ENCODE measurements around the gene NEIL3. TPM values are rescaled to one million over a fixed set of nuclear protein-coding genes. Genes with fewer than 3 reads are reported as not detected.

Gene NEIL3
- total and polyA plus RNA-seq, 10 of the 15 experiments (the other 5 are each of a cell fraction or from before 2014, with no cell fraction given) = 3.0 to 13.8 (median 8.9) TPM

DNA sequence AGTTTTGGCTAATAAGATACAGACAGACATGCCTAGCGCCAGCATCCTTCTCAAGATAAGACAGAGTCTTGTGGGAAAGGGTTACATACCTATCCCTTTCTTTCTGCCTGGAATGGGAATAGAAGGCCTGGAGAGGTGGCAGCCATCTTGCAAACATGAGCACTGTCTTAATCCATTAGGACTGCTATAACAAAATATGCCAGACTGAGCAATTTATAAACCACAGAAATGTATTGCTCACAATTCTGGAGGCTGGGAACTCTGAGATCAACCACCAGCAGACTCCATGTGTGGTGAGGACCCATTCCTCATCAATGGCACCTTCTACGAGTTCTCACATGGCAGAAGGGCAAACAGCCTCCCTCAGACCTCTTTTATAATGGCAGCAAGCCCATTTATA, 26.5 kb upstream of the NEIL3 start:
- CTCF ChIA-PET = interaction anchor here (1.5 kb wide), 1 partner anchor 33 kb away, joined by 3 read pairs; no protein-coding TSS in a partner anchor
- H3K4me2 ChIP-seq (ENCODE audit: control insufficient read depth, insufficient read depth) = no peak overlapping the region
- in situ Hi-C loops (cut with MboI) (no loop called here), intact Hi-C loops (cut with micrococcal nuclease; ENCODE audit: unreplicated experiment) (no loop called here)
- no peak for TF ChIP-seq RAD21 (IDR thresholded peaks at IDR 0.05; ENCODE audit: insufficient read depth, low read depth, low read length)
- TF ChIP-seq, protein P1, sequence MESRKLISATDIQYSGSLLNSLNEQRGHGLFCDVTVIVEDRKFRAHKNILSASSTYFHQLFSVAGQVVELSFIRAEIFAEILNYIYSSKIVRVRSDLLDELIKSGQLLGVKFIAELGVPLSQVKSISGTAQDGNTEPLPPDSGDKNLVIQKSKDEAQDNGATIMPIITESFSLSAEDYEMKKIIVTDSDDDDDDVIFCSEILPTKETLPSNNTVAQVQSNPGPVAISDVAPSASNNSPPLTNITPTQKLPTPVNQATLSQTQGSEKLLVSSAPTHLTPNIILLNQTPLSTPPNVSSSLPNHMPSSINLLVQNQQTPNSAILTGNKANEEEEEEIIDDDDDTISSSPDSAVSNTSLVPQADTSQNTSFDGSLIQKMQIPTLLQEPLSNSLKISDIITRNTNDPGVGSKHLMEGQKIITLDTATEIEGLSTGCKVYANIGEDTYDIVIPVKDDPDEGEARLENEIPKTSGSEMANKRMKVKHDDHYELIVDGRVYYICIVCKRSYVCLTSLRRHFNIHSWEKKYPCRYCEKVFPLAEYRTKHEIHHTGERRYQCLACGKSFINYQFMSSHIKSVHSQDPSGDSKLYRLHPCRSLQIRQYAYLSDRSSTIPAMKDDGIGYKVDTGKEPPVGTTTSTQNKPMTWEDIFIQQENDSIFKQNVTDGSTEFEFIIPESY (IDR thresholded peaks at IDR 0.05) = no peak
- TF ChIP-seq TCF7 (IDR thresholded peaks at IDR 0.05; ENCODE audit: borderline replicate concordance) = no peak
- no peak for TF ChIP-seq NFYB (IDR thresholded peaks at IDR 0.05; ENCODE audit: insufficient read depth, low read depth, low read length)
- no peak for TF ChIP-seq MTA2 (IDR thresholded peaks at IDR 0.05; ENCODE audit: low read depth)
- no peak for TF ChIP-seq NR2C1 (IDR thresholded peaks at IDR 0.05)
- no peak for TF ChIP-seq CREM (IDR thresholded peaks at IDR 0.05; ENCODE audit: low read depth)
- TF ChIP-seq, protein P2, sequence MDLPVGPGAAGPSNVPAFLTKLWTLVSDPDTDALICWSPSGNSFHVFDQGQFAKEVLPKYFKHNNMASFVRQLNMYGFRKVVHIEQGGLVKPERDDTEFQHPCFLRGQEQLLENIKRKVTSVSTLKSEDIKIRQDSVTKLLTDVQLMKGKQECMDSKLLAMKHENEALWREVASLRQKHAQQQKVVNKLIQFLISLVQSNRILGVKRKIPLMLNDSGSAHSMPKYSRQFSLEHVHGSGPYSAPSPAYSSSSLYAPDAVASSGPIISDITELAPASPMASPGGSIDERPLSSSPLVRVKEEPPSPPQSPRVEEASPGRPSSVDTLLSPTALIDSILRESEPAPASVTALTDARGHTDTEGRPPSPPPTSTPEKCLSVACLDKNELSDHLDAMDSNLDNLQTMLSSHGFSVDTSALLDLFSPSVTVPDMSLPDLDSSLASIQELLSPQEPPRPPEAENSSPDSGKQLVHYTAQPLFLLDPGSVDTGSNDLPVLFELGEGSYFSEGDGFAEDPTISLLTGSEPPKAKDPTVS (IDR thresholded peaks at IDR 0.05; ENCODE audit: low read depth, low read length) = no peak
- no peak for TF ChIP-seq ZNF217 (IDR thresholded peaks at IDR 0.05)
- no peak for TF ChIP-seq DPF2 (IDR thresholded peaks at IDR 0.05)
- no peak for TF ChIP-seq ZSCAN29 (IDR thresholded peaks at IDR 0.05)
- TF ChIP-seq, protein P3, sequence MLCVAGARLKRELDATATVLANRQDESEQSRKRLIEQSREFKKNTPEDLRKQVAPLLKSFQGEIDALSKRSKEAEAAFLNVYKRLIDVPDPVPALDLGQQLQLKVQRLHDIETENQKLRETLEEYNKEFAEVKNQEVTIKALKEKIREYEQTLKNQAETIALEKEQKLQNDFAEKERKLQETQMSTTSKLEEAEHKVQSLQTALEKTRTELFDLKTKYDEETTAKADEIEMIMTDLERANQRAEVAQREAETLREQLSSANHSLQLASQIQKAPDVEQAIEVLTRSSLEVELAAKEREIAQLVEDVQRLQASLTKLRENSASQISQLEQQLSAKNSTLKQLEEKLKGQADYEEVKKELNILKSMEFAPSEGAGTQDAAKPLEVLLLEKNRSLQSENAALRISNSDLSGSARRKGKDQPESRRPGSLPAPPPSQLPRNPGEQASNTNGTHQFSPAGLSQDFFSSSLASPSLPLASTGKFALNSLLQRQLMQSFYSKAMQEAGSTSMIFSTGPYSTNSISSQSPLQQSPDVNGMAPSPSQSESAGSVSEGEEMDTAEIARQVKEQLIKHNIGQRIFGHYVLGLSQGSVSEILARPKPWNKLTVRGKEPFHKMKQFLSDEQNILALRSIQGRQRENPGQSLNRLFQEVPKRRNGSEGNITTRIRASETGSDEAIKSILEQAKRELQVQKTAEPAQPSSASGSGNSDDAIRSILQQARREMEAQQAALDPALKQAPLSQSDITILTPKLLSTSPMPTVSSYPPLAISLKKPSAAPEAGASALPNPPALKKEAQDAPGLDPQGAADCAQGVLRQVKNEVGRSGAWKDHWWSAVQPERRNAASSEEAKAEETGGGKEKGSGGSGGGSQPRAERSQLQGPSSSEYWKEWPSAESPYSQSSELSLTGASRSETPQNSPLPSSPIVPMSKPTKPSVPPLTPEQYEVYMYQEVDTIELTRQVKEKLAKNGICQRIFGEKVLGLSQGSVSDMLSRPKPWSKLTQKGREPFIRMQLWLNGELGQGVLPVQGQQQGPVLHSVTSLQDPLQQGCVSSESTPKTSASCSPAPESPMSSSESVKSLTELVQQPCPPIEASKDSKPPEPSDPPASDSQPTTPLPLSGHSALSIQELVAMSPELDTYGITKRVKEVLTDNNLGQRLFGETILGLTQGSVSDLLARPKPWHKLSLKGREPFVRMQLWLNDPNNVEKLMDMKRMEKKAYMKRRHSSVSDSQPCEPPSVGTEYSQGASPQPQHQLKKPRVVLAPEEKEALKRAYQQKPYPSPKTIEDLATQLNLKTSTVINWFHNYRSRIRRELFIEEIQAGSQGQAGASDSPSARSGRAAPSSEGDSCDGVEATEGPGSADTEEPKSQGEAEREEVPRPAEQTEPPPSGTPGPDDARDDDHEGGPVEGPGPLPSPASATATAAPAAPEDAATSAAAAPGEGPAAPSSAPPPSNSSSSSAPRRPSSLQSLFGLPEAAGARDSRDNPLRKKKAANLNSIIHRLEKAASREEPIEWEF (IDR thresholded peaks at IDR 0.05; ENCODE audit: insufficient replicate concordance, low read depth, low read length) = no peak
- TF ChIP-seq YY1 (IDR thresholded peaks at IDR 0.05; ENCODE audit: low read depth, low read length) = no peak
- no peak for TF ChIP-seq IKZF1 (conservative IDR thresholded peaks at IDR 0.05)
- DNase-seq (ENCODE audit: low read depth, low spot score) (no peak), FAIRE-seq (no peak), ATAC-seq (no peak)
- POLR2A ChIA-PET = no interaction called here
- no TSS peak for BruUV-seq (replicated peaks)
- RAD21 ChIA-PET (ENCODE audit: unreplicated experiment) = no interaction called here
- no peaks in the 10 kb centered on the region for H3K9me3 ChIP-seq (replicated peaks; ENCODE audit: control insufficient read depth, insufficient read depth, low read length)
- WGBS (ENCODE audit: insufficient coverage, insufficient replicate concordance, low lambda C conversion rate, missing lambda C conversion rate) = 26% methylated on average over 2 of the region's 2 CpGs
- H3K36me3 ChIP-seq (ENCODE audit: control insufficient read depth in 2 of 2, insufficient read depth in 2 of 2, low read length in 1 of 2) = no peaks in the 10 kb centered on the region
- no peak overlapping the region for H3K4me3 ChIP-seq
- no peak overlapping the region for H3K9ac ChIP-seq (ENCODE audit: control insufficient read depth, insufficient read depth, low read length)
- H4K20me1 ChIP-seq (ENCODE audit: control insufficient read depth, insufficient read depth) = no peaks in the 10 kb centered on the region
- H3K27me3 ChIP-seq (replicated peaks in 1 of 2; ENCODE audit: control insufficient read depth in 2 of 2, insufficient read depth in 2 of 2, low read length in 1 of 2) = no peaks in the 10 kb centered on the region
- H3K79me2 ChIP-seq (ENCODE audit: control insufficient read depth, insufficient read depth, low read length) = no peaks in the 10 kb centered on the region
- H3K27ac ChIP-seq (ENCODE audit: control insufficient read depth, insufficient read depth) = no peak overlapping the region
- H3K4me1 ChIP-seq (ENCODE audit: control insufficient read depth, insufficient read depth, low read length) = no peaks in the 10 kb centered on the region
- SMC1A ChIA-PET (ENCODE audit: uncharacterized antibody, unreplicated experiment) = interaction anchor here (1.4 kb wide), 1 partner anchor 33 kb away, joined by 3 read pairs; no protein-coding TSS in a partner anchor
- H2AFZ ChIP-seq (ENCODE audit: control insufficient read depth, low read depth, low read length) = no peak overlapping the region
